Trophoblast cell (in vitro differentiated cells and primary cell): ENCODE results near the gene IL17RE. TPM values are rescaled to one million over a fixed set of nuclear protein-coding genes. Genes with fewer than 3 reads are reported as not detected.
A peak's percentile ranks its signal among the peaks of the same experiment; 100 is the strongest.
"Not testable (repeated sequence)": the region's sequence is repeated elsewhere in the genome, so short reads cannot be mapped to it uniquely, and the experiment has no call there.

ENCODE experiments used
- DNase-seq, 2 donors: peaks; one replicate each; pipeline ENCODE4 v3.0.0-alpha.2; 2016
- H2AFZ ChIP-seq: 2 replicates; pipeline ENCODE4 v1.6.1; 2013; ENCODE audit warnings: low read length, moderate library complexity, mild to moderate bottlenecking; ENCODE audit not compliant: insufficient read depth, poor library complexity
- H2AK5ac ChIP-seq: 2 replicates; pipeline ENCODE4 v1.6.1; 2013; ENCODE audit warnings: mild to moderate bottlenecking, low read length
- H2BK120ac ChIP-seq: 2 replicates; pipeline ENCODE4 v1.6.1; 2013; ENCODE audit warnings: low read length, mild to moderate bottlenecking, moderate library complexity; ENCODE audit not compliant: insufficient read depth, poor library complexity
- H2BK12ac ChIP-seq: 2 replicates; pipeline ENCODE4 v1.6.1; 2013; ENCODE audit warnings: mild to moderate bottlenecking, low read length, moderate library complexity
- H2BK5ac ChIP-seq: 2 replicates; pipeline ENCODE4 v1.6.1; 2013; ENCODE audit warnings: low read length, low read depth, moderate library complexity, mild to moderate bottlenecking; ENCODE audit not compliant: poor library complexity
- H3K14ac ChIP-seq: 2 replicates; pipeline ENCODE4 v1.6.1; 2013; ENCODE audit warnings: mild to moderate bottlenecking, low read length
- H3K18ac ChIP-seq: 2 replicates; pipeline ENCODE4 v1.6.1; 2013; ENCODE audit warnings: mild to moderate bottlenecking, low read length
- H3K23ac ChIP-seq: 2 replicates; pipeline ENCODE4 v1.6.1; 2013; ENCODE audit warnings: low read length
- H3K27ac ChIP-seq: 2 replicates; pipeline ENCODE4 v1.5.1; 2013; ENCODE audit warnings: low read depth, mild to moderate bottlenecking, inconsistent platforms, low read length, moderate library complexity
- H3K27me3 ChIP-seq: 2 replicates; pipeline ENCODE4 v1.6.1; 2013; ENCODE audit warnings: inconsistent platforms, mild to moderate bottlenecking, low read length, moderate library complexity; ENCODE audit not compliant: insufficient read depth
- H3K36me3 ChIP-seq, 2 experiments: 1 replicate in 1 of 2; 2 replicates in 1 of 2; pipeline ENCODE4 v1.6.1; 2013; ENCODE audit warnings: low read length in 2 of 2, mild to moderate bottlenecking in 2 of 2, moderate library complexity in 1 of 2; ENCODE audit not compliant: insufficient read depth in 2 of 2, control insufficient read depth in 1 of 2
- H3K4ac ChIP-seq: 2 replicates; pipeline ENCODE4 v1.6.1; 2013; ENCODE audit warnings: low read depth, mild to moderate bottlenecking, low read length, moderate library complexity
- H3K4me1 ChIP-seq, 2 experiments: 1 replicate in 1 of 2; 2 replicates in 1 of 2; pipeline ENCODE4 v1.6.1; 2013; ENCODE audit warnings: low read length in 2 of 2, mild to moderate bottlenecking in 2 of 2, moderate library complexity in 1 of 2; ENCODE audit not compliant: insufficient read depth in 2 of 2, control insufficient read depth in 1 of 2
- H3K4me2 ChIP-seq: 2 replicates; pipeline ENCODE4 v1.6.1; 2013; ENCODE audit warnings: inconsistent platforms, mild to moderate bottlenecking, low read length, moderate library complexity
- H3K4me3 ChIP-seq: 2 replicates; pipeline ENCODE4 v1.5.1; 2013; ENCODE audit warnings: mild to moderate bottlenecking, low read depth, low read length, inconsistent platforms
- H3K79me1 ChIP-seq: one replicate; pipeline ENCODE4 v1.6.1; 2013; ENCODE audit warnings: low read length
- H3K79me2 ChIP-seq: 2 replicates; pipeline ENCODE4 v1.6.1; 2013; ENCODE audit warnings: low read length, mild to moderate bottlenecking; ENCODE audit not compliant: control insufficient read depth, insufficient read depth, poor library complexity
- H3K9ac ChIP-seq: 2 replicates; pipeline ENCODE4 v1.6.1; 2013; ENCODE audit warnings: mild to moderate bottlenecking, low read length
- H3K9me3 ChIP-seq: 2 replicates; pipeline ENCODE4 v1.6.1; 2013; ENCODE audit warnings: low read depth, mild to moderate bottlenecking, control low read depth, inconsistent platforms, low read length; ENCODE audit not compliant: insufficient read depth
- H4K12ac ChIP-seq: 2 replicates; pipeline ENCODE4 v1.6.1; 2013; ENCODE audit warnings: low read depth, mild to moderate bottlenecking, low read length, moderate library complexity
- H4K8ac ChIP-seq: 2 replicates; pipeline ENCODE4 v1.6.1; 2013; ENCODE audit warnings: low read depth, mild to moderate bottlenecking, low read length, moderate library complexity
- H4K91ac ChIP-seq: one replicate; pipeline ENCODE4 v1.6.1; 2013; ENCODE audit warnings: low read depth, mild to moderate bottlenecking, low read length, moderate library complexity
- WGBS: extraction: QIAGEN DNeasy Blood & Tissue Kit; methylation state at CpG from one replicate; pipeline ENCODE4 v1.1.7; 2013; ENCODE audit warnings: missing lambda C conversion rate; ENCODE audit not compliant: insufficient read length, insufficient coverage; ENCODE audit errors: extremely low coverage; 5-methylcytosine and 5-hydroxymethylcytosine counted together
- polyA plus RNA-seq: library from polyadenylated mRNA; stranded (reverse); fragments of 200-250 nt; gene quantifications from 2 replicates; pipeline ENCODE4 v1.2.3, GENCODE V29; 2013

Gene IL17RE, protein sequence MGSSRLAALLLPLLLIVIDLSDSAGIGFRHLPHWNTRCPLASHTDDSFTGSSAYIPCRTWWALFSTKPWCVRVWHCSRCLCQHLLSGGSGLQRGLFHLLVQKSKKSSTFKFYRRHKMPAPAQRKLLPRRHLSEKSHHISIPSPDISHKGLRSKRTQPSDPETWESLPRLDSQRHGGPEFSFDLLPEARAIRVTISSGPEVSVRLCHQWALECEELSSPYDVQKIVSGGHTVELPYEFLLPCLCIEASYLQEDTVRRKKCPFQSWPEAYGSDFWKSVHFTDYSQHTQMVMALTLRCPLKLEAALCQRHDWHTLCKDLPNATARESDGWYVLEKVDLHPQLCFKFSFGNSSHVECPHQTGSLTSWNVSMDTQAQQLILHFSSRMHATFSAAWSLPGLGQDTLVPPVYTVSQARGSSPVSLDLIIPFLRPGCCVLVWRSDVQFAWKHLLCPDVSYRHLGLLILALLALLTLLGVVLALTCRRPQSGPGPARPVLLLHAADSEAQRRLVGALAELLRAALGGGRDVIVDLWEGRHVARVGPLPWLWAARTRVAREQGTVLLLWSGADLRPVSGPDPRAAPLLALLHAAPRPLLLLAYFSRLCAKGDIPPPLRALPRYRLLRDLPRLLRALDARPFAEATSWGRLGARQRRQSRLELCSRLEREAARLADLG
- polyA plus RNA-seq = 5.2 and 5.9 TPM in 2 replicates

DNA sequence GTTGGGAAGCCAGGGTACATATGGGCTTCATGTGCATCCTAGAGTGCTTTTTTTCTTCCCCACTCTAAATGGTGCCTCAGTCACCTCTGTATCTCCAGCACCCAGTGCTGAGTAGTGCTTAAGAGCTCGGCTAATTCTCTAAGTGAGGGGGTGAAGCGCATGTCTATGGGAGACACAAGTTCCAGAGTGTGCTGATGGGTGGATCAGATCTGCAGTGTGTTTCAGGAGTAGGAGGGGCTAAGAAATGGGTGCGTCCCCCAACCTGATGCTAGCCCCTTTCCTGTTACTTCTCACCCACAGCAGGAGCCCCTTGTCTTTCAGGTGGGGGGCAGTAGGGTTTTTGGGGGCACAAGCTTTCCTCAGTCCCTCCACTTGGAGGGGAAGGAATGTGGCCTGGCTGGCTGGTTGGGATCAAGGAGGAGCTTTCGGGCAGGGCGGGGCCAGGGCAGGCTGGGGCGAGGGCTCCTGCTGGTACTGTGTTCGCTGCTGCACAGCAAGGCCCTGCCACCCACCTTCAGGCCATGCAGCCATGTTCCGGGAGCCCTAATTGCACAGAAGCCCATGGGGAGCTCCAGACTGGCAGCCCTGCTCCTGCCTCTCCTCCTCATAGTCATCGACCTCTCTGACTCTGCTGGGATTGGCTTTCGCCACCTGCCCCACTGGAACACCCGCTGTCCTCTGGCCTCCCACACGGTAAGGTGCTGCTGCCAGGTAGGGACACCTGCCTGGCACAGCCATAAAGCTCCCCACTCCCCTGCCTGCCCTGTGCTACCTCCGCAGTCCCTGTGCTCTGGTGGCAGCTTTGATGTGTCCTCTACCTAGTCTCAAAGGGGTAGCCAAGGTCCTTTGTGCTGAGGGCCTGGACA, at the start of gene IL17RE:
TSS of gene IL17RE (plus strand) at position 477 of the 866 bp plus-strand sequence. CDS start at position 562, 85 bp downstream.
- H3K4me3 ChIP-seq = no peak within 1 kb of the TSS
- H2BK120ac ChIP-seq = peak within 1 kb of the TSS; percentile 73
- no peak within 1 kb of the TSS for H4K12ac ChIP-seq
- H3K14ac ChIP-seq = peak within 1 kb of the TSS; percentile 58
- H4K8ac ChIP-seq = peak within 1 kb of the TSS; percentile 49
- peaks cover 6% of the 10 kb centered on the region for H3K79me1 ChIP-seq
- H3K23ac ChIP-seq = no peak within 1 kb of the TSS
- H3K27me3 ChIP-seq = no peaks in the 10 kb centered on the region
- H3K9ac ChIP-seq = no peak within 1 kb of the TSS
- peak within 1 kb of the TSS; percentile 42 for H3K4me2 ChIP-seq
- no CpG with 5 or more reads among the region's 13 CpGs for WGBS
- H3K4ac ChIP-seq = peak within 1 kb of the TSS; percentile 49
- DNase-seq = peak in 1 of 2 donors; percentile 51
- peak within 1 kb of the TSS; percentile 80 for H4K91ac ChIP-seq
- H2BK5ac ChIP-seq = peak within 1 kb of the TSS; percentile 10
- H3K4me1 ChIP-seq = peaks cover 13 to 21% of the 10 kb centered on the region in 2 experiments
- no peaks in the 10 kb centered on the region for H3K9me3 ChIP-seq
- peak within 1 kb of the TSS; percentile 48 for H3K18ac ChIP-seq
- peak within 1 kb of the TSS; percentile 0 for H3K27ac ChIP-seq
- peak within 1 kb of the TSS; percentile 24 for H2AK5ac ChIP-seq
- peak within 1 kb of the TSS; percentile 51 for H2AFZ ChIP-seq
- H3K79me2 ChIP-seq = peaks cover 3% of the 10 kb centered on the region
- H2BK12ac ChIP-seq = peak within 1 kb of the TSS; percentile 24
- H3K36me3 ChIP-seq = peaks cover 0 to 2% of the 10 kb centered on the region in 2 experiments

DNA sequence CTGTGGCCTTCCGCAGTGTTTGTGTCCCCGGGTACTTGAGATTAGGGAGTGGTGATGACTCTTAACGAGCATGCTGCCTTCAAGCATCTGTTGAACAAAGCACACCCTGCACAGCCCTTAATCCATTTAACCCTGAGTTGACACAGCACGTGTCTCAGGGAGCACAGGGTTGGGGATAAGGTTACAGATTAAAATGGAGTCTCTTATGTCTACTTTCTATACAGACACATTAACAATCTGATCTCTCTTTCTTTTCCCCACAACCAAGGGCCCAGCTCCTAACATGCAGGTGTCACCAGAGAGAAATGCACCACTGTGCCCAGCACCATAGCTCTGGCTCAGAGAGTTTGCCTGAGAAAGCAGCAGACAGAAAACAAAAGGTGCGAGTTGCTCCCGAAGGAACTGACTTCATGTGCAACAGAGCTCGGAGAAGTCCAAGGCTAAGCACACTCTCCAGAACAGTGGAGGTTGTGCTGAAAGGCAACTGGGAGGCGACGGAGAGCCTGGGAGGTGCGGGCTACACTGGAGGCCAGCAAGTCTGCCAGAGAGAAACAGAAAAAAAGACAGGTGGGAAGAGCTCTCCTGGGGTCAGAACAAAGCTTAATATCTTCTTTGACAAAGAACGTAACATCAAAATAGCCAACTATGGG, 48.2 kb upstream of the IL17RE start:
- H2BK12ac ChIP-seq, H3K4me3 ChIP-seq, H4K12ac ChIP-seq, H3K9me3 ChIP-seq, H3K4me1 ChIP-seq, H2BK5ac ChIP-seq, H2BK120ac ChIP-seq, H3K14ac ChIP-seq, H3K79me2 ChIP-seq, H3K9ac ChIP-seq, H3K23ac ChIP-seq, H3K36me3 ChIP-seq, H3K18ac ChIP-seq, H3K27ac ChIP-seq, H3K4ac ChIP-seq, DNase-seq, H3K4me2 ChIP-seq, H3K27me3 ChIP-seq, H3K79me1 ChIP-seq, H4K8ac ChIP-seq, H2AK5ac ChIP-seq, H2AFZ ChIP-seq: not testable (repeated sequence)
- no CpG with 5 or more reads among the region's 11 CpGs for WGBS
- peak overlapping the region; percentile 20 for H4K91ac ChIP-seq

DNA sequence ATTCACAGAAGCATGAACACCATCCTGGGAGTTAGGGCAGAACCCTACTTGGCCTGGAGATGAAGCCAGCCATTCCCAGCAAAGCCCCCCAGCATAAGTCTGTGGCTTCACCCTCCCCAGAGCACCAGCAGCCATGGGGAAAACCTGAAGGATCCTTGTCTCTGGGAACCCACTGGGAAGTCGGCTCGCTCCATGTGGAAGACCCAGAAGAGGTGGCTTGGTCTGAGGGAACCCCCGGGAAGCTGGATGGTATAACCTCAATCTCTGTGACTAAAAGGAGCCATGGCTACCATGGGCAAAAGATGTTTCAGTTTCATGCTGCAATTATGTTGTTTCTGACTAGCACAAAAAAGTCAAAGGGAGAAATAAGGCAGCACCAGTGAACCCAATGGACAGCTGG, 47.1 kb upstream of the IL17RE start:
- Histone ChIP-seq H3K27ac (no peak overlapping the region), H3K9me3 (no peaks in the 10 kb centered on the region), H3K4me2 (no peak overlapping the region)

More for the DNA sequence above, 47.1 kb upstream of the IL17RE start:
- Histone ChIP-seq H3K36me3 (no peaks in the 10 kb centered on the region), H2BK12ac (peak overlapping the region; percentile 17), H3K4me3 (no peak overlapping the region), H3K79me1 (no peaks in the 10 kb centered on the region), H2BK5ac (no peak overlapping the region), H3K79me2 (no peaks in the 10 kb centered on the region), H2AK5ac (no peak overlapping the region), H2BK120ac (no peak overlapping the region), H2AFZ (no peak overlapping the region), H4K8ac (no peak overlapping the region), H3K14ac (no peak overlapping the region), H3K27me3 (no peaks in the 10 kb centered on the region), H4K91ac (peak overlapping the region; percentile 61), H3K23ac (no peak overlapping the region), H3K18ac (no peak overlapping the region), H3K4ac (no peak overlapping the region), H3K4me1 (peaks cover 3 to 7% of the 10 kb centered on the region in 2 experiments), H4K12ac (no peak overlapping the region), H3K9ac (no peak overlapping the region)
- DNase-seq = no peak
- WGBS = no CpG with 5 or more reads among the region's 3 CpGs
